A549 treated with ZK216348 at 1 μM for 4 hours (cell line): ENCODE results near the gene DPP3. TPM values are rescaled to one million over a fixed set of nuclear protein-coding genes. Genes with fewer than 3 reads are reported as not detected.

Experiments
- total RNA-seq: library from RNA; stranded (reverse); fragments of 200-300 nt; extraction: Qiagen RNA extraction; gene quantifications from 5 replicates; pipeline ENCODE4 v1.2.3, GENCODE V29; 2022; ENCODE audit warnings: low read depth

DPP3 gene
- 49.5 to 57.7 TPM (median 55.3 TPM) in 5 replicates for total RNA-seq

GRCh38 chr11:66480117-66480938 is at the start of gene DPP3:
DPP3 (plus strand) TSS chr11:66480434; CDS start chr11:66482201, 1,767 bp downstream.

GRCh38 chr11:66438504-66439466 is 41.4 kb upstream of the DPP3 start, which contains the start of gene MRPL11:
MRPL11 (minus strand) TSS chr11:66438848; CDS start chr11:66438754, 94 bp downstream.

GRCh38 chr11:66466225-66467033 is 13.8 kb upstream of the DPP3 start, which contains the start of gene PELI3:
PELI3 (plus strand) TSS chr11:66466905; CDS start chr11:66468129, 1,224 bp downstream.

GRCh38 chr11:66510271-66510989 is 30.2 kb downstream of the DPP3 start, which contains the start of gene BBS1:
BBS1 (plus strand) TSS chr11:66510635; CDS start chr11:66510660, 25 bp downstream.

GRCh38 chr11:66545701-66546367 is 65.6 kb downstream of the DPP3 start, which contains the start of gene ZDHHC24:
ZDHHC24 (minus strand) TSS chr11:66546048; CDS start chr11:66546003, 45 bp downstream.

GRCh38 chr11:66546368-66546965 is 66.2 kb downstream of the DPP3 start, which contains the start of gene ACTN3:
ACTN3 (plus strand) TSS chr11:66546903; CDS start chr11:66546938, 35 bp downstream.

Other genes starting within 250 kb of the DPP3 start
- gene KLC2, start 222.7 kb upstream of the DPP3 start, total RNA-seq, result 29.5 to 52.1 TPM (median 46.6 TPM) in 5 replicates
- gene RAB1B, start 211.8 kb upstream of the DPP3 start, total RNA-seq, result 103 to 154 TPM (median 150 TPM) in 5 replicates
- 0.88 to 2.7 TPM (median 1.7 TPM) in 5 replicates for gene CNIH2, start 202.3 kb upstream of the DPP3 start, total RNA-seq
- gene YIF1A, start 191.3 kb upstream of the DPP3 start, total RNA-seq, result 84.4 to 117 TPM (median 115 TPM) in 5 replicates
- gene TMEM151A, start 188.5 kb upstream of the DPP3 start, total RNA-seq, result 1.2 to 4.3 TPM (median 3.5 TPM) in 5 replicates
- gene CD248, start 163.4 kb upstream of the DPP3 start, total RNA-seq, result not detected in 5 replicates
- gene RIN1, start 144.0 kb upstream of the DPP3 start, total RNA-seq, result 26.3 to 36.8 TPM (median 35.7 TPM) in 5 replicates
- 68.8 to 102 TPM (median 87.9 TPM) in 5 replicates for gene BRMS1, start 135.3 kb upstream of the DPP3 start, total RNA-seq
- 11.0 to 19.7 TPM (median 18.7 TPM) in 5 replicates for gene B4GAT1, start 132.8 kb upstream of the DPP3 start, total RNA-seq
- 2.5 to 5.8 TPM (median 5.7 TPM) in 5 replicates for gene SLC29A2, start 108.7 kb upstream of the DPP3 start, total RNA-seq
- not detected in 5 replicates for gene NPAS4, start 59.4 kb upstream of the DPP3 start, total RNA-seq
- gene MRPL11, start 41.6 kb upstream of the DPP3 start, total RNA-seq, result 81.3 to 121 TPM (median 106 TPM) in 5 replicates
- 3.1 to 6.5 TPM (median 5.5 TPM) in 5 replicates for gene PELI3, start 13.5 kb upstream of the DPP3 start, total RNA-seq
- 7.7 to 11.6 TPM (median 9.6 TPM) in 5 replicates for gene BBS1, start 30.2 kb downstream of the DPP3 start, total RNA-seq
- gene ZDHHC24, start 65.6 kb downstream of the DPP3 start, total RNA-seq, result 5.8 to 15.5 TPM (median 14.5 TPM) in 5 replicates
- 0.15 TPM in 1 of 5 replicates, not detected in the others for gene ACTN3, start 66.5 kb downstream of the DPP3 start, total RNA-seq
- gene CTSF, start 88.2 kb downstream of the DPP3 start, total RNA-seq, result 27.1 to 40.9 TPM (median 32.9 TPM) in 5 replicates
- gene CCDC87, start 112.6 kb downstream of the DPP3 start, total RNA-seq, result 0.55 to 0.85 TPM (median 0.79 TPM) in 5 replicates
- 22.1 to 34.1 TPM (median 30.4 TPM) in 5 replicates for gene CCS, start 112.8 kb downstream of the DPP3 start, total RNA-seq
- 60.9 to 78.4 TPM (median 72.6 TPM) in 5 replicates for gene RBM14, start 136.2 kb downstream of the DPP3 start, total RNA-seq
- 132 to 155 TPM (median 137 TPM) in 5 replicates for gene RBM4, start 158.3 kb downstream of the DPP3 start, total RNA-seq
- 15.4 to 24.4 TPM (median 21.5 TPM) in 5 replicates for gene RBM4B, start 197.5 kb downstream of the DPP3 start, total RNA-seq
- 9.3 to 14.5 TPM (median 10.5 TPM) in 5 replicates for gene SPTBN2, start 248.8 kb downstream of the DPP3 start, total RNA-seq